ENCODE measurements around the gene COQ8A.
"Not testable (repeated sequence)": the region's sequence is repeated elsewhere in the genome, so short reads cannot be mapped to it uniquely, and the experiment has no call there.

COQ8A gene

GRCh38 chr1:226921504-226921903, 18.6 kb upstream of the COQ8A start:
- DNase-seq (ENCODE audit: low read depth in 2 of 2), result no peak

DNA sequence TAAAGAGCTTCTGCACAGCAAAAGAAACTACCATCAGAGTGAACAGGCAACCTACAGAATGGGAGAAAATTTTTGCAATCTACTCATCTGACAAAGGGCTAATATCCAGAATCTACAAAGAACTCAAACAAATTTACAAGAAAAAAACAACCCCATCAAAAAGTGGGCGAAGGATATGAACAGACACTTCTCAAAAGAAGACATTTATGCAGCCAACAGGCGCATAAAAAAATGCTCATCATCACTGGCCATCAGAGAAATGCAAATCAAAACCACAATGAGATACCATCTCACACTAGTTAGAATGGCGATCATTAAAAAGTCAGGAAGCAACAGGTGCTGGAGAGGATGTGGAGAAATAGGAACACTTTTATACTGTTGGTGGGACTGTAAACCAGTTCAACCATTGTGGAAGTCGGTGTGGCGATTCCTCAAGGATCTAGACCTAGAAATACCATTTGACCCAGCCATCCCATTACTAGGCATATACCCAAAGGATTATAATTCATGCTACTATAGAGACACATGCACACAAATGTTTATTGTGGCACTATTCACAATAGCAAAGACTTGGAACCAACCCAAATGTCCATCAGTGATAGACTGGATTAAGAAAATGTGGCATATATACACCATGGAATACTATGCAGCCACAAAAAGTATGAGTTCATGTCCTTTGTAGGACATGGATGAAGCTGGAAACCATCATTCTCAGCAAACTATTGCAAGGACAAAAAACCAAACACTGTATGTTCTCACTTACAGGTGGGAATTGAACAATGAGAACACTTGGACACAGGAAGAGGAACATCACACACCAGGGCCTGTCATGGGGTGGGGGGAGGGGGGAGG, 10.6 kb upstream of the COQ8A start:
- DNase-seq (ENCODE audit: low read depth in 2 of 2), result not testable (repeated sequence)

DNA sequence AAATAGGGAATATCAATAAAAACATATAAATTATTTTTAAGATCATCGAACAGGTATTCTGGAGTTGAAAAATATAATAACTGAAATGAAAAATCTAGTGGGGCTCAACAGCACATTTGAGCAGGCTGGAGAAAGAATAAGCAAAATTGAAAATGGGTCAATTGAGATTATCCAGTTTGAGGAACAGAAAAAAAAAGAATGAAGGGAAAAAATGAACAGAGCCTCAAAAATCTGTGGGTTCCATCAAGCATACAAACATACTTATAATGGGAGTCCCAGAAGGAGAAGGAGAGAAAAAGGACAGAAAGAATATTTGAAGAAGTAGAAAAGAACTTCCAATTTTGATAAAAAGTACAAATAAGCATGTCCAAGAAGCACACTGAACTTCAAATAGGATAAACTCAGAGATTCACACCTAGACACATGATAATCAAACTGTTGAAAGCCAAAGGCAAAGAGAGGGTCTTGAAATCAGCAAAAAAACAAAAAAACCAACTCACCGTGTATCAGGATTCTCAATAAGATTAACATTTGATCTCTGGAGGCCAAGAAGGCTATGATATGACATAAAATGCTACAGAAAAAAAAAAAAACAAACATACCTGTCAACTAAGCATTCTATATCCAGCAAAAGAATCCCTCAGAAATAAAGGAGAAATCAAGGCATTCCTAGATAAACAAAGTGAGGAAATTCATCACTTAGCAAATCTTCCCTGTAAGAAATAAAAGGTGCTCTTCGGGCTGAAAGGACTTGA, 5.4 kb upstream of the COQ8A start:
- DNase-seq (ENCODE audit: low read depth in 2 of 2), result no peak

GRCh38 chr1:226937940-226938725, 2.0 kb upstream of the COQ8A start:
- no peak for DNase-seq (ENCODE audit: low read depth in 2 of 2)

DNA sequence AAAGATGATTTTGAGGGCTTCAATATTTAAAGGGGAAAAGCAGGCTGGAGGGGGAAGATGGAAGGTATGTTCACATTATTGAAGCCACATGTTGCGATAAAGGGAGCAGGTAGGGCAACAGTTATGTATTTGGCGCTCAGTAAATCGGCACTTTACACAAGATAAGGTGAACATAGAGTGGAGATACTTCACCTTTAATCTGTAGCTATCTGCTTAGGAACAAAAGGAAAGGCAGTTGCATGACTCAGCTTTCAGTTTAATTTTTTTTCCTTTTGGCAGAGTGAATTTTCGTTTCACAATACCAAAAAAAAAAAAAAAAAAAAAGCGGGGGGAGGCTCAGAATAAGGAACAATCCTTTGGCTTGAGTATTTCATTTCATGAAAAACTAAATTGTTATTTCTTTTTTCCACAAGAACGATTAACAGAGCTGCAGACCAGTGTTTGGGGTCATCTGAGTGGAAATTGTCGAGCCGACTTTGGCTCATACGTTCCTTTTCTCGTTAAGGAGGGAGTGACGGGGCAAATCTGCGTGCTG, 1.1 kb upstream of the COQ8A start:
- no peak for DNase-seq (ENCODE audit: low read depth in 2 of 2)

DNA sequence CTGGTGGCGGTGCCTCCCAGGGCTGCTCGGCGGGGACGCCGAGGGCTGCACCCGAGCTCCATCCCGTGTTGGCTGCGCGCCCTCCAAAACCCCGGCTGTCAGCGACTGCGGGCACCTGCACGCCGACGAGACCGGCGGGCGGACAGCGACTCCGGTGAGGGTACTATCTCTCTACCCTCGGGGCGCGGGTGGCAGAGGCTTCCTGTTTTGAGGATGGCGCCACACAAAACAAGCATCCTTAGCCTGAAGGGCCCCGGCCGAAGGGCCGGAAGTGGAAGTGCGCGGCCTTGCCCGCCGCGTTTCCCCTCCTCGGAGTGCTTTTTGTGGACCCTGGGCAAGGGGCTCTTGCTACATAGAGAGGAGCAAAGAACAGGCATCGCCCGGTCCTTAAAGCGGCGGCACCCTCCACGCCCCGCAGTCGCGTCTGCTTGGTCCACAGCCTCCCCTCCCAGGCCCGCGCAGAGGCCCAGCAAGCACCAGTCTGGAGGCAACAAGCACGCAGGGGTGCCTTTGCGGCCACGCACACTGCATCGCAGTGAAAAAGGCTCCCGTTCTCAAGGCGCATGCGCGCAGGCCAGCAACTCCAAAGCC, 561 bp upstream of the COQ8A start:
- DNase-seq (ENCODE audit: low read depth in 2 of 2), result peak in 1 of 2 donors; percentile 31

GRCh38 chr1:226940806-226941067, 643 bp downstream of the COQ8A start:
- no peak for DNase-seq (ENCODE audit: low read depth in 2 of 2)

DNA sequence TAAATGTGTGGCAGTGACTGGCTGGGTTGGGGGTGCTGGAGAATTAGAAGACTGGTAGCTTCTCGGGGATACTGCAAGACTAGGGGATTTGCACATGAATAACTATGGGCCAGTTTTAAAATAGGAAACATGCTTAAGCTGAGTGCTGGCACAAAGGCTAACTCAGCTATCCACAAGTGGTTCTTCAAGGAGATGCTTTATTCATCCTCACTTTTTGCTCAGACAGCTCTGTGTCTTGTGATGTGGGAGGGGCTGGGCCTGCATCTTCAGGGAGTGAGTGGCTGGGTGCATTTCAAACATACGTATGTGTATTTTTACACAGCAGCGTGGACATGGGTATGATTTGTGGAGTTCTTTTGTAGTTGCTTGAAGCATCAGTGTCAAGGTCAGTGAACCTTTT, 2.3 kb downstream of the COQ8A start:
- no peak for DNase-seq (ENCODE audit: low read depth in 2 of 2)

DNA sequence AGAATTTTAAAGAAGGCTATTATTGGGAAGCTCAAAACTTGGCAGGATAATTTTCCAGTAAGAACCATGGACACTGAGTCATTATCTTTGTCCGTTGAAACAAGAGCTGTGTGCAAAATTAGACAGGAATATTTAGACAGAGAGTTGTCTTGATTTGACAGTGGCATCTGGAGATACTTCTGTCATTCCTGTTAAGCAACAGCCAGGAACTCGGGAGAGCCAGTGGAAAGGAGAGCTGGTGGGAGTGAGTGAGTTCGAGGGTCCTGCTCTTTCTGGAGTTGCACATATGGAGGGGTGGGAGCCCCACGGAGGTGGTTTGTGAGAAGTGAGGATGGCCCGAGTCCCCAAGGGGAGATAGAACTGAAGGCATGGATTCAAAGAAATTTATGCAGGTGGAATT, 3.1 kb downstream of the COQ8A start:
- DNase-seq (ENCODE audit: low read depth in 2 of 2), result no peak

- DNase-seq (ENCODE audit: low read depth in 2 of 2), result no peak
Measured at GRCh38 chr1:226943927-226944326, 3.8 kb downstream of the COQ8A start.

GRCh38 chr1:226945106-226945857, 5.2 kb downstream of the COQ8A start:
- DNase-seq (ENCODE audit: low read depth in 2 of 2), result no peak

DNA sequence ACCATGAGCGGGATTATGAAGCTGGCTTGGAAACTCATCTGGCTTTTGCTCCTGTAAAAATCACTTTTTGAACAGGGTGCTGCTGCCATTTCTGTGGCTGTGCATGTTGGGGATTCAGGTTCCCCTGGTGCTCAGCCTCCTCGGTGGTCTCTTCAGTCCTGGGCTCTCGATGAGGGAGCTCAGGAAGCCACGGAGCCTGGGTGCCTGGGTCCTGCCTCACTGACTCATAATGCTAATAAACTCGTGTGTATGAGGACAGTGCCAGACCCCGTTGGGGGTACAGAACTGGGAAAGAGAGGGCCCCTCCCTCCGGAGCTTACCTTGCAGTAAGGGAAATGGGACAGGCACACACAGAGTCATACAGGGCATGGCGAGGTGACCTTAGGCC, 5.8 kb downstream of the COQ8A start:
- DNase-seq (ENCODE audit: low read depth in 2 of 2), result no peak

DNA sequence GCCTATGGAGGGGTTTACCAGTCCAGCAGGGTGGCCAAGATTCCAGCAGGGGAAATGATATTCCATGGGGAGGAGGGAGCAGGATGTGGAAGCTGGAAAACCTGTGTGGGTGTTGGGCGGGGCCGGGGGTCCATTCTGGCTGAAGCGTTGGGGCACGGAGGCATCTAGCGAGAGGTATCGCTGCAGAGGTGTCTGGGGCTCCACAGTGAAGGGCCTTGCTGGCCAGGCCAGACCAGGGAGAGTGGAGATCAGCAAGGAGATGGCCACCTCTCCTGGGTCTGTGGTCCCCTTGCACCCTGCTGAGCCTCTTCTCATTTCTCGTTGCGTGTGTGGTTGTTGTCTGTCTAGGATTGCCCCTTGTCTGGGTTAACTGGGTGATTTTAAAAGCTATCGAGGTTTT, 6.2 kb downstream of the COQ8A start:
- DNase-seq (ENCODE audit: low read depth in 2 of 2), result no peak

- no peak for DNase-seq (ENCODE audit: low read depth in 2 of 2)
Measured at GRCh38 chr1:226946841-226947240, 6.7 kb downstream of the COQ8A start.

DNA sequence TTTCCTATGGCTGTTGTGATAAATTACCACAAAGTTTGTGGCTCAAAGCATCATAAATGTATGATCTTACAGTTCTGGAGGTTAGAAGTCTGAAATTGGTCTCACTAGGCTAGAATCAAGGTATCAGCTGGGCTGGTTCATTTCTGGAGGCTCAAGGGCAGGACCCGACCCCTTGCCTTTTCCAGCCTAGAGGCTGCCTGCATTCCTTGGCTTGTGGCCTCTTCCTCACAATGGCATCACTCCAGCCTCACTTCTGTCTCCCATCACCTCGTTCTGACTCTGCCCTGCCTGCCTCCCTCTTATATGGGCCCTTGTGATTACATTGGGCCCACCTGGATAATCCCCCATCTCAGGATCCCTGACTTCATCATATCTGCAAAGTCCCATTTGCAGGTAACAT, 8.0 kb downstream of the COQ8A start:
- DNase-seq (ENCODE audit: low read depth in 2 of 2), result no peak

GRCh38 chr1:226948480-226948879, 8.4 kb downstream of the COQ8A start:
- DNase-seq (ENCODE audit: low read depth in 2 of 2), result no peak

DNA sequence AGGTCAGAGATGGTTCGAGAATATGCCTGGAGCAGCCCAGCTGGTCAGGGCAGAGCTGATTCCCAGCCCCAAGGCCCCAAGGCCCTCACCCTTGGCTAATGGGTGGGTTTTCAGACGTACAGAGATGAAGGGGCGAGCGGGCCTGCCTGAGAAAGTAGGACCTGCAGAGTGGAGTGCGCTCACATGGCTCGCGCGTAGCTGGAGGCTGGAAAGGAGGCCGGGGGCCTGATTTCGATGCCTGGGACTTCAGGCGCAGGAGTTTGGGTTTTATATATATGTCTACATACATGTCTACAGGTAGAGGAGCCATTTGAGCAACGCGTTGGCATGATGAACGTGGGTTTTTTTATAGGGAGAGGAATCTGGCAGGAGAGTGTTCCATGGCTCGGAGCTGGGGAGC, 8.9 kb downstream of the COQ8A start:
- DNase-seq (ENCODE audit: low read depth in 2 of 2), result no peak

DNA sequence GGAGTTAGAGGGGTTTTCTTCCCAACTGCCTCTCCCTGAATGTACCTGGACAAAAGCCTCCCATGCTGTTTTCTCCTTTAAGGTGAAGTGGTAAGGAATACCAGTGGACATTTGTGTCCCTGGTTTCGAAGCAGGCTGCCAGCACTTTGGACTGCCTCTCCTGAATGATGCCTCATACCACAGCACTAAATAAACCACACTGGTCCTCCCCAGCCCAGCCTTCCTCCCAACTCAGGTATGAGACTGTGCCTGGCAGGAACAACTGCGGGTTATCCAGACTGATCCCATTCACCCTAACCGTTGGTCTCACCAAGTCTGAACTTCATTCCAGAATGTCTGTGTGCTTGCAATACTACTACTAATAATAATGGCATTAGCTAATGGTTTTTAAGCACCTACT, 9.3 kb downstream of the COQ8A start:
- no peak for DNase-seq (ENCODE audit: low read depth in 2 of 2)

DNA sequence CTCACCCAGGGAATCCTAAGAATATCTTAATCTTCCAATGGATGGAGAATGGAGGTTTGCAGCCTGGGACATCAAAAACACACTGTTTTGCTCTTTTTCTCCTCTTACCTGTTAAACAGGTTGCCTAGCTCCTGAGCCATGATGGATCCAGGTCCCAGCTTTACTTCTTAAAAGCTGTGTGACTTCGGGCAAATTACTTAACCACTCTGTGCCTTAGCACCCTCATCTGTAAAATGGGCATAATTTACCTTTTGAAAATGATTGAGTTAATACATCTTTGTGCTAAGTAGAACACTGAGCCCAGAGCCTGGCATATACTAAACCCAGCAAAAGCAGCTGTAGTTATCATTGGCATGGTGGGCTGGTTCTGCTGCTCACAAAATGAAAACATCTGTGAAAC, 10.2 kb downstream of the COQ8A start:
- no peak for DNase-seq (ENCODE audit: low read depth in 2 of 2)

GRCh38 chr1:226950871-226951270, 10.8 kb downstream of the COQ8A start:
- DNase-seq (ENCODE audit: low read depth in 2 of 2), result no peak
